ENCODE results near the gene NFAM1. TPM values are rescaled to one million over a fixed set of nuclear protein-coding genes. Genes with fewer than 3 reads are reported as not detected.

Gene NFAM1
- total and polyA plus RNA-seq, 7 experiments from 2014 or later = 0.03 to 40.3 (median 0.57) TPM

DNA sequence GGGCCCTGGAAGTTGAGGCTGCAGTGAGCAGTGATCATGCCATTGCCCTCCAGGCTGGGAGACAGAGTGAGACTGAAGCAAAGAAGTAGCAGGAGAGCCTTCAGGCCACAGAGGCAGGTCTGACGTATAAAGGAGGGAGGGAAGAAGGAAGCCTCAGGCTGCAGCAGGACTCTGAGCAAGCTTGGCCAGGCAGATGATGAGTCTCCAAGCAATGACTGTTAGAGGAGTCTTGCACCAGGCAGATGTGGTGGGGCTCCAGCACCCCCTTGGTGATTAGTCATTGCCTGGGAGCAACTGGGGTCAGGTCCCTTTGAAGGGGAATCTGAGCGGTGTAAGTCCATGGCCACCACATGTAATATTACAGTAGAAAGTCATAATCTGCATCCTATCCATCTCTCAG is 36.6 kb upstream of the NFAM1 start:
- peaks cover 0 to 3% (median 0%) of the 10 kb centered on the region in 7 donors for H3K4me1 Mint-ChIP-seq
- Histone ChIP-seq H3K27ac (ENCODE audit: low read depth, low read length) (no peak overlapping the region), H3K4me3 (ENCODE audit: low read length) (no peak overlapping the region), H3K9me3 (ENCODE audit: control insufficient read depth in 2 of 3, low read length in 3 of 3) (no peaks in the 10 kb centered on the region), H3K4me1 (ENCODE audit: control insufficient read depth in 2 of 2, insufficient read depth in 2 of 2, low read length in 2 of 2) (no peaks in the 10 kb centered on the region), H3K36me3 (ENCODE audit: control insufficient read depth in 2 of 3, insufficient read depth in 3 of 3, low read length in 3 of 3) (no peaks in the 10 kb centered on the region), H3K27me3 (ENCODE audit: control insufficient read depth in 2 of 2, insufficient read depth in 2 of 2, low read length in 2 of 2) (no peaks in the 10 kb centered on the region)
- no peaks in the 10 kb centered on the region for H3K36me3 Mint-ChIP-seq
- no peak overlapping the region for H3K4me3 Mint-ChIP-seq
- intact Hi-C loops (cut with micrococcal nuclease) = no loop called here
- CTCF ChIA-PET = no interaction called here
- POLR2A ChIA-PET = interaction anchor here (0.6 kb wide), 1 partner anchor 1930 kb away, joined by 3 read pairs; no protein-coding TSS in a partner anchor
- ATAC-seq (no peak), DNase-seq (no peak)
- no peak overlapping the region for H3K27ac Mint-ChIP-seq
- H3K9me3 Mint-ChIP-seq = peaks cover 0 to 2% (median 0%) of the 10 kb centered on the region in 11 donors
- H3K27me3 Mint-ChIP-seq = peaks cover 0 to 36% (median 0%) of the 10 kb centered on the region in 5 donors

DNA sequence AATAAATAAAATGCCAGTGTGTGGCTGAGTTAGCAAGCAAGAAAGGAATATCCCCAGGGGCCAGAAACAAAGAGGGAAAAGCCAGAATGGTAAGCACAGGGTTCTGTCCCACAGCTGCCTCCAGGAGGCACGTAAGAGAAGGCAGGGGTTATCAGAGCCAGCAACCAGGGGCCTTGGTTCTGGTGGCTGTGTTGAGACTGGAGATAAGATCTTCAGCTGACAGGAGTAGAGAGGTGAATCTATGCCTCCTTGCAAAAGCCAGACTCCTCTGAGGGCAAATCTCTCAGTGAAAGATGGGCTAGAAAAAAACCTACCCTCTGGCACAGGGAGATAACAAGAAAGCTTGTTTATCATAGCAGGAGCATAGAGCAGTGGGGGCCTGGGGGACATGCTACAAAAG is 29.8 kb upstream of the NFAM1 start:
- H3K4me3 ChIP-seq (ENCODE audit: low read length) = no peak overlapping the region
- H3K27ac ChIP-seq (ENCODE audit: low read depth, low read length) = no peak overlapping the region
- no peaks in the 10 kb centered on the region for H3K36me3 ChIP-seq (ENCODE audit: control insufficient read depth in 2 of 3, insufficient read depth in 3 of 3, low read length in 3 of 3)
- peaks cover 0 to 6% (median 0%) of the 10 kb centered on the region in 7 donors for H3K4me1 Mint-ChIP-seq
- ChIA-PET POLR2A (interaction anchor here (0.6 kb wide), 1 partner anchor 92 kb away, joined by 3 read pairs; no protein-coding TSS in a partner anchor), CTCF (no interaction called here)
- H3K9me3 ChIP-seq (ENCODE audit: control insufficient read depth in 2 of 3, low read length in 3 of 3) = no peaks in the 10 kb centered on the region
- no peak for DNase-seq
- no peaks in the 10 kb centered on the region for H3K27me3 ChIP-seq (ENCODE audit: control insufficient read depth in 2 of 2, insufficient read depth in 2 of 2, low read length in 2 of 2)
- peaks cover 0 to 2% (median 0%) of the 10 kb centered on the region in 11 donors for H3K9me3 Mint-ChIP-seq
- no peak for ATAC-seq
- peaks cover 11 to 37% (median 14%) of the 10 kb centered on the region in 5 donors for H3K27me3 Mint-ChIP-seq
- no peak overlapping the region for H3K4me3 Mint-ChIP-seq
- intact Hi-C loops (cut with micrococcal nuclease) = no loop called here
- no peak overlapping the region for H3K27ac Mint-ChIP-seq
- no peaks in the 10 kb centered on the region for H3K36me3 Mint-ChIP-seq
- no peaks in the 10 kb centered on the region for H3K4me1 ChIP-seq (ENCODE audit: control insufficient read depth in 2 of 2, insufficient read depth in 2 of 2, low read length in 2 of 2)

DNA sequence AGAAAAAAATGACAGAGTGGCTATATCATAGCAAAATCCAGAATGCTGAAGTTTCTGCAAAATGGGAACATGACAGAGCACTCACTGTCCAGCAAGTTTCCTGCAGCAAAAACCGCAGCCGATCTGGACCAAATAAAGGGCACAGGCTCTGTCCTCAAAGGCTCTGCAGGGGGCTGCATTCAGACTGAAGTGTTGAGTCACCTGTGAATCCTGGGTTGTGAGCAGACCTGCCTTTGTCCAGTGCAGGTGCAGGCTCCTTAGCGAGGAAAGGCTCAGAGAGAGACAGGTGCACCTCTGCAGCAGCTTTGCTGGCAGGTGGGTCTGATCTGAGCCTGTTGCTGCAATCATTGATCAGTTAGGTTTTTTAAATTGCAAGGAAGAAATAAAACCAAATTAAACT is 29.3 kb upstream of the NFAM1 start:
- intact Hi-C loops (cut with micrococcal nuclease) = no loop called here
- peaks cover 11 to 39% (median 14%) of the 10 kb centered on the region in 5 donors for H3K27me3 Mint-ChIP-seq
- POLR2A ChIA-PET = no interaction called here
- H3K27ac Mint-ChIP-seq = no peak overlapping the region
- Histone ChIP-seq H3K27ac (ENCODE audit: low read depth, low read length) (no peak overlapping the region), H3K27me3 (ENCODE audit: control insufficient read depth in 2 of 2, insufficient read depth in 2 of 2, low read length in 2 of 2) (no peaks in the 10 kb centered on the region), H3K9me3 (ENCODE audit: control insufficient read depth in 2 of 3, low read length in 3 of 3) (no peaks in the 10 kb centered on the region), H3K36me3 (ENCODE audit: control insufficient read depth in 2 of 3, insufficient read depth in 3 of 3, low read length in 3 of 3) (no peaks in the 10 kb centered on the region), H3K4me1 (ENCODE audit: control insufficient read depth in 2 of 2, insufficient read depth in 2 of 2, low read length in 2 of 2) (no peaks in the 10 kb centered on the region), H3K4me3 (ENCODE audit: low read length) (no peak overlapping the region)
- no peak for ATAC-seq
- no peak for DNase-seq
- no peaks in the 10 kb centered on the region for H3K36me3 Mint-ChIP-seq
- no peak overlapping the region for H3K4me3 Mint-ChIP-seq
- peaks cover 0 to 6% (median 0%) of the 10 kb centered on the region in 7 donors for H3K4me1 Mint-ChIP-seq
- CTCF ChIA-PET = no interaction called here
- H3K9me3 Mint-ChIP-seq = peaks cover 0 to 2% (median 0%) of the 10 kb centered on the region in 11 donors

DNA sequence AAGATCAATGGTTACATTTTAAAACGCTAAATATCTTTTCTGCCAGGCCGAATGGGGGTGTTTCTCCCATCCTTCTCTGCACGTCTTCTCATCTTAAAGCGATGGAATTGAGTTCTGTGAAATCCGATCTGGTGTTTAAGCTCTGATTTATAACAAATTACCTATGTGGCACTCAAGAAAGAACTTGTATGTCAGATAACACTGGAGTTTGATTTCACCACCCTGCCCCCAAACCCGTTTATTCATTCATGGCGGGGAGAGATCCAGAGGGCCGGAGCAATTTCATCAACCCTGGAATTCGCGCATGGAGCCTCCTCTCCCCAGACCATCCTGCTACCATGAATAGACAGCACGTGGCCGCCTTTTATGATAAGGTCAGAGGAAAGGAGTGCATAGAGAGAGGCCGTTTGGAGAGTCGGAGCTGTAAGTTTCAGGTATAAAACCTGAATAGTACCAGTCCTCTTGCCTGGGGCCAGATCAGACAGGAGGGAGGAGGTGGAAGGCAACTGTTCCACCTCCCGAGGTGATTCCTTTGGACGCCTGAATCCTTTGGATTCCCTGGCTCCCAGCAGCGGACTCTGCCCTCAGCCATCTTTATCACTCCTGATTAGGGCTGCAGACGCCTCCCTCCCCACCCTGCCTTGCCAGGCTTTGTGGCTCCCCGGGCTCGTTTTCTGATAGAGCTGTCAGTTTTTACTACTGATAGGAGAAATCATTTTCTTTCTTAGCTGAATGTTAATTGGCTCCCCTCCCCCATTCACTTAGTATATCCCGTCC is 27.3 kb upstream of the NFAM1 start:
- peak overlapping the region in 1 of 9 donors; percentile 53 for H3K27ac Mint-ChIP-seq
- no peaks in the 10 kb centered on the region for H3K4me1 ChIP-seq (ENCODE audit: control insufficient read depth in 2 of 2, insufficient read depth in 2 of 2, low read length in 2 of 2)
- H3K9me3 ChIP-seq (ENCODE audit: control insufficient read depth in 2 of 3, low read length in 3 of 3) = no peaks in the 10 kb centered on the region
- ChIA-PET CTCF (interaction anchor here (0.6 kb wide), 1 partner anchor 248 kb away, joined by 3 read pairs; no protein-coding TSS in a partner anchor), POLR2A (no interaction called here)
- no peaks in the 10 kb centered on the region for H3K27me3 ChIP-seq (ENCODE audit: control insufficient read depth in 2 of 2, insufficient read depth in 2 of 2, low read length in 2 of 2)
- no peak for DNase-seq
- no peak overlapping the region for H3K27ac ChIP-seq (ENCODE audit: low read depth, low read length)
- peaks cover 0 to 6% (median 0%) of the 10 kb centered on the region in 7 donors for H3K4me1 Mint-ChIP-seq
- peaks cover 0 to 2% (median 0%) of the 10 kb centered on the region in 11 donors for H3K9me3 Mint-ChIP-seq
- H3K4me3 ChIP-seq (ENCODE audit: low read length) = no peak overlapping the region
- no peaks in the 10 kb centered on the region for H3K36me3 ChIP-seq (ENCODE audit: control insufficient read depth in 2 of 3, insufficient read depth in 3 of 3, low read length in 3 of 3)
- H3K27me3 Mint-ChIP-seq = peaks cover 11 to 41% (median 14%) of the 10 kb centered on the region in 5 donors
- intact Hi-C loops (cut with micrococcal nuclease) = no loop called here
- ATAC-seq = no peak
- H3K36me3 Mint-ChIP-seq = no peaks in the 10 kb centered on the region
- H3K4me3 Mint-ChIP-seq = no peak overlapping the region

DNA sequence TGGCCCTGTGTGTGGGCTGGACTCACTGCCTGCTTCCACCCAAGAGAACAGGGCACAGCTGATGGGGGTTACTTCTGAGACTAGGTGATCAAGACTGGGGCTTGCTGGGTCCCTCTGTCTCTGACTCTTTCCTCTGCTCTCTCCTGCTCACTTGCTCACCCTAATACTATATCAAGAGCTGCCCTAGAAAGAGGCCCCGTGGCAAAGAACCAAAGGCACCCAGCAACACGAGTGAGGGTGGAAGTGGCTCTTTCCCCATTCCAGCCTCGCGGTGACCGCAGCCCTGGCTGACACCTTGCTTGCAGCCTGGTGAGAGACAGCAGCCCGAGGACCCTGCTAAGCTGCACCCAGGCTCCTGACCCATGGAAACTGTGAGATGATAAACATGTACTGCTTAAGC is 20.7 kb upstream of the NFAM1 start:
- POLR2A ChIA-PET = no interaction called here
- H3K4me1 ChIP-seq (ENCODE audit: control insufficient read depth in 2 of 2, insufficient read depth in 2 of 2, low read length in 2 of 2) = no peaks in the 10 kb centered on the region
- H3K27ac ChIP-seq (ENCODE audit: low read depth, low read length) = no peak overlapping the region
- no peaks in the 10 kb centered on the region for H3K9me3 ChIP-seq (ENCODE audit: control insufficient read depth in 2 of 3, low read length in 3 of 3)
- DNase-seq (no peak), ATAC-seq (no peak)
- no peaks in the 10 kb centered on the region for H3K36me3 Mint-ChIP-seq
- H3K4me1 Mint-ChIP-seq = no peaks in the 10 kb centered on the region
- CTCF ChIA-PET = no interaction called here
- no peak overlapping the region for H3K4me3 ChIP-seq (ENCODE audit: low read length)
- H3K27me3 ChIP-seq (ENCODE audit: control insufficient read depth in 2 of 2, insufficient read depth in 2 of 2, low read length in 2 of 2) = no peaks in the 10 kb centered on the region
- H3K36me3 ChIP-seq (ENCODE audit: control insufficient read depth in 2 of 3, insufficient read depth in 3 of 3, low read length in 3 of 3) = no peaks in the 10 kb centered on the region
- intact Hi-C loops (cut with micrococcal nuclease) = no loop called here
- peaks cover 0 to 1% (median 0%) of the 10 kb centered on the region in 11 donors for H3K9me3 Mint-ChIP-seq
- H3K4me3 Mint-ChIP-seq = no peak overlapping the region
- H3K27ac Mint-ChIP-seq = no peak overlapping the region
- peaks cover 0 to 13% (median 0%) of the 10 kb centered on the region in 5 donors for H3K27me3 Mint-ChIP-seq

DNA sequence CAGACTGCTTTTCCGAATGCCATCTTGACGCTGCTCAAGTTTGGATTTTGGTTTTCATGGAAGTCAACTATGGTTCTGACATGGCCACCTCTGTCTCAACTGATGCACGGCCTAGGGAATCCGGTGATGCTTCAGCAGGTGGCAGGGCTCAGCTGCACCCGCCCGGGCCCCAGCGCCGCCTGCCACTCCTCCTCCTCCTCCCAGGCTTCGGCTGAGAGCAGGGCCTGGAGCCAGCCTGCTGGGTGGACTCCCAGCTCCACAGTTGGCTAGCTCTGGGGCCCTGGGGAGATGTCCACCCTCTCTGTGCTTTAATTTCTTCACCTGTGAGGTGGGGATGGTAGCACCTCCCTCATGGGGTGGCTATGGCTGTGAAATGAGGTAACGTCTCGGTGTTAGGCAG is 20.3 kb upstream of the NFAM1 start:
- POLR2A ChIA-PET = interaction anchor here (0.6 kb wide), 1 partner anchor 630 kb away, joined by 3 read pairs; no protein-coding TSS in a partner anchor
- intact Hi-C loops (cut with micrococcal nuclease) = no loop called here

More for the DNA sequence above, 20.3 kb upstream of the NFAM1 start:
- Histone ChIP-seq H3K4me1 (ENCODE audit: control insufficient read depth in 2 of 2, insufficient read depth in 2 of 2, low read length in 2 of 2) (no peaks in the 10 kb centered on the region), H3K9me3 (ENCODE audit: control insufficient read depth in 2 of 3, low read length in 3 of 3) (no peaks in the 10 kb centered on the region), H3K27ac (ENCODE audit: low read depth, low read length) (no peak overlapping the region), H3K36me3 (ENCODE audit: control insufficient read depth in 2 of 3, insufficient read depth in 3 of 3, low read length in 3 of 3) (no peaks in the 10 kb centered on the region), H3K4me3 (ENCODE audit: low read length) (no peak overlapping the region), H3K27me3 (ENCODE audit: control insufficient read depth in 2 of 2, insufficient read depth in 2 of 2, low read length in 2 of 2) (no peaks in the 10 kb centered on the region)
- no peak overlapping the region for H3K4me3 Mint-ChIP-seq
- no peaks in the 10 kb centered on the region for H3K36me3 Mint-ChIP-seq
- CTCF ChIA-PET = no interaction called here
- H3K4me1 Mint-ChIP-seq = no peaks in the 10 kb centered on the region
- H3K27ac Mint-ChIP-seq = no peak overlapping the region
- DNase-seq = no peak
- peaks cover 0 to 13% (median 0%) of the 10 kb centered on the region in 5 donors for H3K27me3 Mint-ChIP-seq
- no peak for ATAC-seq
- H3K9me3 Mint-ChIP-seq = peaks cover 0 to 1% (median 0%) of the 10 kb centered on the region in 11 donors
